Adrenal gland (tissue), 12 donors: ENCODE results near the gene TMA7. TPM values are rescaled to one million over a fixed set of nuclear protein-coding genes. Genes with fewer than 3 reads are reported as not detected.

Source experiments
- DNase-seq, 7 donors: peaks; one replicate each; pipeline ENCODE4 v3.0.0-alpha.2; 2019 to 2020
- H3K27ac ChIP-seq, 5 donors: fragments of 200-600 bp; sonication (generic) in 4 of 5; 1 replicate in 3 of 5; 2 replicates in 2 of 5; pipeline versions ENCODE4 v1.5.1 to v1.8.0; 2016 to 2020; ENCODE audit warnings: mild to moderate bottlenecking in 1 of 5
- H3K27me3 ChIP-seq: fragments of 200-600 bp; 2 replicates; pipeline ENCODE4 v1.8.0; 2021
- H3K36me3 ChIP-seq, 2 donors: fragments of 200-600 bp; replicated peaks in 1 of 2; 1 replicate in 1 of 2; 2 replicates in 1 of 2; pipeline versions ENCODE4 v1.5.1 to v1.8.0; 2018 to 2022
- H3K4me1 ChIP-seq, 2 donors: fragments of 200-600 bp; replicated peaks in 1 of 2; 1 replicate in 1 of 2; 2 replicates in 1 of 2; pipeline versions ENCODE4 v1.5.1 to v1.8.0; 2018 to 2021
- H3K4me3 ChIP-seq, 4 donors: fragments of 200-600 bp; sonication (generic) in 3 of 4; one replicate each; pipeline ENCODE4 v1.5.1; 2016 to 2018
- H3K9me3 ChIP-seq, 3 donors: fragments of 200-600 bp; sonication (generic) in 1 of 3; replicated peaks in 1 of 3; 1 replicate in 2 of 3; 2 replicates in 1 of 3; pipeline versions ENCODE4 v1.5.1 to v1.8.0; 2016 to 2021
- CTCF ChIP-seq, 6 experiments: fragments of 450-650 bp in 4 of 6; fragments of 200-600 bp in 2 of 6; sonication (generic) in 1 of 6; IDR thresholded peaks; 1 replicate in 5 of 6; 2 replicates in 1 of 6; pipeline versions ENCODE4 v1.5.1 to v1.8.0; 2016 to 2021; ENCODE audit warnings: antibody characterized with exemption in 6 of 6, mild to moderate bottlenecking in 2 of 6, moderate library complexity in 1 of 6
- POLR2A ChIP-seq, 2 donors: fragments of 450-650 bp; IDR thresholded peaks; one replicate each; pipeline ENCODE4 v1.6.1; 2017; ENCODE audit warnings: antibody characterized with exemption in 2 of 2, mild to moderate bottlenecking in 2 of 2, moderate library complexity in 1 of 2
- WGBS, 4 donors: extraction: QIAGEN DNeasy Blood & Tissue Kit in 2 of 4; methylation state at CpG; one replicate each; pipeline versions ENCODE4 v1.1.5 to v1.1.7; 2013 to 2017; 5-methylcytosine and 5-hydroxymethylcytosine counted together
- intact Hi-C, 2 donors: fragments of 100-400 bp; cut with DNase I; formaldehyde crosslinking; loops; one replicate each; pipeline versions ENCODE4 v1.14.1 to v1.15.0; 2022 to 2023
- polyA plus RNA-seq, 3 donors: library from polyadenylated mRNA; stranded (reverse); fragments of 200-250 nt in 2 of 3; fragments of 350-450 nt in 1 of 3; fragmentation: Illumina TruSeq in 1 of 3; extraction: RNeasy Lipid Tissue Mini Kit (QIAGEN cat#74804) in 1 of 3; gene quantifications; one replicate each; pipeline ENCODE4 v1.2.3, GENCODE V29; 2013 to 2014
- total RNA-seq, 9 donors: library from RNA; depleted of rRNA in 4 of 9; stranded (reverse); fragments of >200 nt in 4 of 9; fragments of 120-200 nt in 1 of 9; fragmentation: NEBNext Ultra II Directional in 1 of 9; extraction: Animal tissue kit (Norgen Biotek cat#: 25700) in 1 of 9; gene quantifications; one replicate each; pipeline versions ENCODE4 v1.1.0 to v1.2.4, GENCODE V29; 2013 to 2023
- donor health status: healthy with polysubstance abuse.
- donor health status: Bipolar disorder and iron deficiency.
- donor health status: DM: yes; HTN: yes; CAD: no.
- donor health status: DM: no; HTN: no; CAD: no.
- donor health status: DM: no; HTN: no; CAD: no.
- donor health status: DM: yes; HTN: yes; CAD: no.

The TMA7 gene
- total and polyA plus RNA-seq, 12 donors, result 177 to 891 (median 284) TPM

GRCh38 chr3:48406443-48407431 lies 33.3 kb upstream of the TMA7 start:
- Histone ChIP-seq H3K27me3 (no peaks in the 10 kb centered on the region), H3K27ac (no peak overlapping the region), H3K4me3 (no peak overlapping the region), H3K9me3 (no peaks in the 10 kb centered on the region), H3K4me1 (peaks cover 0 to 3% of the 10 kb centered on the region in 2 donors), H3K36me3 (peaks cover 0 to 6% of the 10 kb centered on the region in 2 donors)
- intact Hi-C loops, result no loop called here
- peak in 4 of 7 donors; percentile 0 to 29 (median 10) for DNase-seq
- 81 to 91% (median 87%) methylated on average over 15 to 18 of the region's 18 CpGs for WGBS, 4 donors
- TF ChIP-seq CTCF (IDR thresholded peaks at IDR 0.05) (no peak), POLR2A (IDR thresholded peaks at IDR 0.05) (no peak)

- DNase-seq, result peak in 4 of 7 donors; percentile 4 to 29 (median 14)
- H3K27ac ChIP-seq, result no peak overlapping the region
- WGBS, 4 donors, result 89 to 90% (median 89%) methylated on average over 8 of the region's 8 CpGs
Observed at GRCh38 chr3:48407542-48408099, 32.4 kb upstream of the TMA7 start.

GRCh38 chr3:48408823-48409281 lies 31.2 kb upstream of the TMA7 start:
- peaks cover 0 to 15% of the 10 kb centered on the region in 2 donors for H3K36me3 ChIP-seq
- 75 to 89% (median 82%) methylated on average over 4 of the region's 4 CpGs for WGBS, 4 donors
- H3K4me3 ChIP-seq, result no peak overlapping the region
- H3K27ac ChIP-seq, result no peak overlapping the region
- peak in 5 of 7 donors; percentile 0 to 45 (median 11) for DNase-seq
- no peaks in the 10 kb centered on the region for H3K4me1 ChIP-seq
- H3K27me3 ChIP-seq, result no peaks in the 10 kb centered on the region
- no peaks in the 10 kb centered on the region for H3K9me3 ChIP-seq
- intact Hi-C loops, result no loop called here
- TF ChIP-seq CTCF (IDR thresholded peaks at IDR 0.05) (no peak), POLR2A (IDR thresholded peaks at IDR 0.05) (no peak)

More at GRCh38 chr3:48407542-48408099, 32.4 kb upstream of the TMA7 start:
- no peaks in the 10 kb centered on the region for H3K4me1 ChIP-seq
- intact Hi-C loops, result no loop called here
- H3K27me3 ChIP-seq, result no peaks in the 10 kb centered on the region
- no peak overlapping the region for H3K4me3 ChIP-seq
- no peaks in the 10 kb centered on the region for H3K9me3 ChIP-seq
- no peak for TF ChIP-seq CTCF (IDR thresholded peaks at IDR 0.05)
- TF ChIP-seq POLR2A (IDR thresholded peaks at IDR 0.05), result no peak
- peaks cover 0 to 12% of the 10 kb centered on the region in 2 donors for H3K36me3 ChIP-seq
